ENCODE results near the gene CENPT. TPM values are rescaled to one million over a fixed set of nuclear protein-coding genes. Genes with fewer than 3 reads are reported as not detected.
A peak's percentile ranks its signal among the peaks of the same experiment; 100 is the strongest.

CENPT gene
- total and polyA plus RNA-seq, 2 of the 13 experiments (the other 11 are each of a cell fraction or from before 2014, with no cell fraction given): 40.9 to 43.3 TPM

- no peak for TF ChIP-seq RERE (CRISPR knock-in tag; IDR thresholded peaks at IDR 0.05; ENCODE audit: low read depth)
- TF ChIP-seq ZNF550 (CRISPR knock-in tag; IDR thresholded peaks at IDR 0.05; ENCODE audit: borderline replicate concordance): no peak
Observed at GRCh38 chr16:67872131-67872630, 24.7 kb upstream of the CENPT start (continued).

- peaks cover 15% of the 10 kb centered on the region for H4K20me1 ChIP-seq (ENCODE audit: insufficient read depth, low read length)
- FAIRE-seq (no peak), DNase-seq (ENCODE audit: low spot score) (no peak), ATAC-seq (no peak)
- no peak overlapping the region for H2AFZ ChIP-seq (ENCODE audit: low read length)
- in situ Hi-C loops (cut with HindIII; ENCODE audit: extremely low pct_ligation_motif_present, low pct_unique_long_range_greater_than_20kb): no loop called here
- H3K27me3 ChIP-seq (ENCODE audit: control insufficient read depth in 1 of 2, insufficient read depth in 2 of 2, low read length in 2 of 2): no peaks in the 10 kb centered on the region; a peak in 1 of 5 replicates
- H3K4me2 ChIP-seq (ENCODE audit: low read depth, low read length): no peak overlapping the region
- no peak overlapping the region for H3K9ac ChIP-seq (ENCODE audit: insufficient read depth, low read depth, low read length)
- peaks cover 30% of the 10 kb centered on the region for H3K4me1 ChIP-seq (ENCODE audit: insufficient read depth, low read length)
- no peaks in the 10 kb centered on the region for H3K9me3 ChIP-seq (ENCODE audit: low read length)
- no TSS peak for BruUV-seq (replicated peaks)
- H3K36me3 ChIP-seq (replicated peaks in 1 of 2; ENCODE audit: control insufficient read depth in 1 of 2, insufficient read depth in 2 of 2, low read length in 2 of 2): peaks cover 29 to 62% of the 10 kb centered on the region in 2 experiments
- no peak overlapping the region for H3K27ac ChIP-seq (ENCODE audit: extremely low read length, insufficient read depth, low read length)
- ChIA-PET CTCF (ENCODE audit: low intra/inter-chr PET ratio, low total read pairs) (no interaction called here), POLR2A (interaction anchor here (1.0 kb wide), 1 partner anchor 25 kb away, joined by 4 read pairs; the partner anchor contains the start of gene NUTF2)
- intact Hi-C loops (cut with micrococcal nuclease; ENCODE audit: unreplicated experiment): loop anchor here (5.0 kb wide), 1 partner anchor 1334 kb away; no protein-coding TSS in a partner anchor
- peak; percentile 50 for TF ChIP-seq MAFF (IDR thresholded peaks at IDR 0.05; ENCODE audit: low read depth, low read length)
- no peak for TF ChIP-seq ZBTB42 (CRISPR knock-in tag; IDR thresholded peaks at IDR 0.05)
- TF ChIP-seq MAFK (conservative IDR thresholded peaks at IDR 0.05 in 1 of 2, IDR thresholded peaks at IDR 0.05 in 1 of 2; ENCODE audit: low read length in 2 of 2): peak; percentile 58 to 61
- no peak for TF ChIP-seq CREM (IDR thresholded peaks at IDR 0.05)
- no peak for TF ChIP-seq CREM (CRISPR knock-in tag; IDR thresholded peaks at IDR 0.05)
- TF ChIP-seq ATF7 (IDR thresholded peaks at IDR 0.05): no peak
- no peak for TF ChIP-seq ATF7 (CRISPR knock-in tag; IDR thresholded peaks at IDR 0.05)
- H3K79me2 ChIP-seq (ENCODE audit: insufficient read depth, low read length): peaks cover 30% of the 10 kb centered on the region
- no peak overlapping the region for H3K4me3 ChIP-seq (replicated peaks in 1 of 3; ENCODE audit: insufficient read depth in 1 of 3, low read depth in 2 of 3, low read length in 3 of 3)
- WGBS (ENCODE audit: low lambda C conversion rate): 89% methylated on average over 3 of the region's 3 CpGs
Observed at GRCh38 chr16:67871256-67871655, 23.8 kb upstream of the CENPT start.
